Calu3 (cell line): ENCODE measurements around the gene HDGFL2. TPM values are rescaled to one million over a fixed set of nuclear protein-coding genes. Genes with fewer than 3 reads are reported as not detected.

Experiments used
- BruUV-seq: library from RNA; stranded (reverse); fragments of 400-500 nt; replicated peaks from 2 replicates; lab custom pipeline; 2021; lab: Mats Ljungman, UMichigan
- CTCF ChIA-PET: fragments of 300-600 bp; sonication (Branson Sonifier 250); formaldehyde crosslinking; loops from one replicate; lab custom pipeline; 2022; ENCODE audit warnings: antibody characterized with exemption; lab: Charles Lee
- DNase-seq: peaks from one replicate; pipeline ENCODE4 v3.0.0; 2022
- H3K27ac Mint-ChIP-seq: one replicate; pipeline ENCODE4 v1.8.0; 2022; ENCODE audit warnings: mixed read lengths; ENCODE audit not compliant: unreplicated experiment
- H3K27me3 Mint-ChIP-seq: one replicate; pipeline ENCODE4 v1.8.0; 2022; ENCODE audit warnings: mixed read lengths; ENCODE audit not compliant: unreplicated experiment
- H3K36me3 Mint-ChIP-seq: one replicate; pipeline ENCODE4 v1.8.0; 2022; ENCODE audit warnings: mild to moderate bottlenecking, moderate library complexity, mixed read lengths; ENCODE audit not compliant: insufficient read depth, unreplicated experiment
- H3K4me1 Mint-ChIP-seq: one replicate; pipeline ENCODE4 v1.8.0; 2022; ENCODE audit warnings: mild to moderate bottlenecking, low read depth, mixed read lengths; ENCODE audit not compliant: unreplicated experiment
- H3K4me3 Mint-ChIP-seq: one replicate; pipeline ENCODE4 v1.8.0; 2022; ENCODE audit warnings: mild to moderate bottlenecking, low read depth, moderate library complexity, mixed read lengths; ENCODE audit not compliant: unreplicated experiment
- H3K9me3 Mint-ChIP-seq: one replicate; pipeline ENCODE4 v1.8.0; 2022; ENCODE audit warnings: low read depth, mixed read lengths; ENCODE audit not compliant: unreplicated experiment
- CTCF ChIP-seq: fragments of 200-600 bp; IDR thresholded peaks from one replicate; pipeline ENCODE4 v1.8.0; 2022; ENCODE audit warnings: antibody characterized with exemption; ENCODE audit not compliant: unreplicated experiment
- intact Hi-C: fragments of 100-400 bp; cut with micrococcal nuclease; formaldehyde crosslinking; loops from one replicate; pipeline ENCODE4 v1.10.0; 2022; ENCODE audit not compliant: unreplicated experiment
- total RNA-seq: library from RNA; stranded (reverse); gene quantifications from 2 replicates; pipeline ENCODE4 v1.2.3, GENCODE V29; 2022

HDGFL2 gene
- total RNA-seq, 1 experiment from 2014 or later = 40.6 TPM

- intact Hi-C loops = no loop called here
- BruUV-seq = no TSS peak
- no peaks in the 10 kb centered on the region for H3K4me1 Mint-ChIP-seq
Observed at GRCh38 chr19:4495471-4495870, 23.4 kb downstream of the HDGFL2 start.

DNA sequence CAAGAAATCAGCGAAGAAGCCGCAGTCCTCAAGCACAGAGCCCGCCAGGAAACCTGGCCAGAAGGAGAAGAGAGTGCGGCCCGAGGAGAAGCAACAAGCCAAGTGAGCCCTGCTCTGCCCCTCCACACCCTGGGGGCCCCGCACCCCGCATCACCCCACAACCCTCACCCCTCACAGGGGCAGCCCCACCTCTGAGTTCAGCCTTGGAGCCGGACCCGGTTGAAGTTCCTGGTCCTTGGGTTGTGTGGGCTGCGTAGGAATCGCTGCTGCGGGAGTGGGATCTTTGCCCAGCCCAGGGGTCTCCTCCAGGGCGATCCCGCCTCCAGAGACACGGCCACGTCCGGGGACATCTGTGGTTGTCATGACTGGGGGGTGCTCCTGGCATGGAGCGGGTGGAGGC, 24.2 kb downstream of the HDGFL2 start:
- intact Hi-C loops = no loop called here
- TF ChIP-seq CTCF = no peak
- Mint-ChIP-seq H3K27ac (no peak overlapping the region), H3K27me3 (no peaks in the 10 kb centered on the region), H3K36me3 (peaks cover 22% of the 10 kb centered on the region), H3K4me1 (no peaks in the 10 kb centered on the region), H3K9me3 (no peaks in the 10 kb centered on the region), H3K4me3 (no peak overlapping the region)
- CTCF ChIA-PET = no interaction called here
- no TSS peak for BruUV-seq
- DNase-seq = no peak

More at GRCh38 chr19:4495471-4495870, 23.4 kb downstream of the HDGFL2 start:
- no peaks in the 10 kb centered on the region for H3K9me3 Mint-ChIP-seq
- H3K27me3 Mint-ChIP-seq = no peaks in the 10 kb centered on the region
- H3K27ac Mint-ChIP-seq = no peak overlapping the region
- no peak for TF ChIP-seq CTCF
- CTCF ChIA-PET = interaction anchor here (0.6 kb wide), 1 partner anchor 40 kb away, joined by 3 read pairs; the partner anchor contains the start of gene PLIN5
- H3K4me3 Mint-ChIP-seq = no peak overlapping the region
- H3K36me3 Mint-ChIP-seq = peaks cover 18% of the 10 kb centered on the region
- peak; percentile 12 for DNase-seq

DNA sequence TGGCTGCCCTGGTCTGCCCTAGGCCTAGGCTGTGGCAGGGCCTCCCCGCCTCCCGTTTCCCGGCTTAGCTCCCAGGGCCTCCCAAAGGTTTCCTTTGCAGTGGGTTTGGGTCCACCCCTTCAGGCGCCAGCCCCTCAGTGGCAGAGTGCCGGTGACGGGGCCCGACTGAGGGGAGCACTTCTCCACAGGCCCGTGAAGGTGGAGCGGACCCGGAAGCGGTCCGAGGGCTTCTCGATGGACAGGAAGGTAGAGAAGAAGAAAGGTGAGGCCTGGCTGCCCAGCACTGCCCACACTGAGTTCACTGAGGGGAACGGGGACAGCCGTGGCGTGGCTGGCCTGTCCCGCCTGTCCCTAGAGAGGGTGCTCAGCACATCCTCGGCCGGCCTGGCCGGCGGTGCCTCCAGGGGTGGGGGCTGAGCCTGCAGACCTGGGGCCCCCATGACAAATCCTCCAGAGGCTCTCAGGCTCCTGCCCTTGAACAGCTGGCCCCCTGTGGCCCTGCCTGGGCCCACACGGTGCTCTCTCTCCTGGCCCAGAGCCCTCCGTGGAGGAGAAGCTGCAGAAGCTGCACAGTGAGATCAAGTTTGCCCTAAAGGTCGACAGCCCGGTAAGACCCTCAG, 25.8 kb downstream of the HDGFL2 start:
- DNase-seq = no peak
- Mint-ChIP-seq H3K4me3 (no peak overlapping the region), H3K27me3 (no peaks in the 10 kb centered on the region), H3K36me3 (peaks cover 22% of the 10 kb centered on the region), H3K27ac (no peak overlapping the region), H3K4me1 (no peaks in the 10 kb centered on the region), H3K9me3 (no peaks in the 10 kb centered on the region)
- CTCF ChIA-PET = no interaction called here
- no TSS peak for BruUV-seq
- no peak for TF ChIP-seq CTCF
- intact Hi-C loops = no loop called here

GRCh38 chr19:4498694-4499093, 26.6 kb downstream of the HDGFL2 start:
- Mint-ChIP-seq H3K36me3 (peaks cover 22% of the 10 kb centered on the region), H3K27me3 (no peaks in the 10 kb centered on the region), H3K4me1 (no peaks in the 10 kb centered on the region), H3K4me3 (no peak overlapping the region), H3K9me3 (no peaks in the 10 kb centered on the region), H3K27ac (no peak overlapping the region)
- CTCF ChIA-PET = interaction anchor here (0.7 kb wide), 1 partner anchor 27 kb away, joined by 3 read pairs; no protein-coding TSS in a partner anchor
- no TSS peak for BruUV-seq
- DNase-seq = no peak
- TF ChIP-seq CTCF = no peak
- intact Hi-C loops = no loop called here
